Spinal cord (tissue), 10 donors: ENCODE measurements around the gene C19orf25. TPM values are rescaled to one million over a fixed set of nuclear protein-coding genes. Genes with fewer than 3 reads are reported as not detected.
"Not testable (repeated sequence)": the region's sequence is repeated elsewhere in the genome, so short reads cannot be mapped to it uniquely, and the experiment has no call there.

Experiments used
- DNase-seq, 6 donors: peaks; one replicate each; pipeline versions ENCODE4 v3.0.0 to v3.0.0-alpha.2; 2013 to 2015; ENCODE audit warnings: low spot score in 6 of 6, low read depth in 4 of 6
- H3K27ac ChIP-seq: one replicate; pipeline ENCODE4 v1.5.1; 2013; ENCODE audit warnings: low read depth, low read length, control low read depth
- H3K27me3 ChIP-seq: one replicate; pipeline ENCODE4 v1.6.1; 2013; ENCODE audit warnings: low read length; ENCODE audit not compliant: control insufficient read depth, insufficient read depth
- H3K36me3 ChIP-seq: one replicate; pipeline ENCODE4 v1.6.1; 2013; ENCODE audit warnings: low read length; ENCODE audit not compliant: control insufficient read depth, insufficient read depth
- H3K4me1 ChIP-seq: one replicate; pipeline ENCODE4 v1.6.1; 2013; ENCODE audit warnings: low read length; ENCODE audit not compliant: control insufficient read depth, insufficient read depth
- H3K4me3 ChIP-seq: one replicate; pipeline ENCODE4 v1.5.1; 2013; ENCODE audit warnings: low read depth, low read length, control low read depth
- H3K9me3 ChIP-seq: one replicate; pipeline ENCODE4 v1.6.1; 2013; ENCODE audit warnings: low read length; ENCODE audit not compliant: control insufficient read depth, insufficient read depth
- WGBS: methylation state at CpG from one replicate; pipeline ENCODE4 v1.1.5; 2013; ENCODE audit warnings: missing lambda C conversion rate; ENCODE audit not compliant: insufficient coverage; 5-methylcytosine and 5-hydroxymethylcytosine counted together
- polyA plus RNA-seq, 2 donors: library from polyadenylated mRNA; unstranded; fragments of 120-200 nt; gene quantifications; one replicate each; pipeline ENCODE4 v1.2.1, GENCODE V29; 2013; ENCODE audit not compliant: insufficient read length in 2 of 2
- total RNA-seq, 2 donors: library from RNA; depleted of rRNA in 1 of 2; stranded (reverse); fragments of 120-200 nt in 1 of 2; fragments of >200 nt in 1 of 2; gene quantifications; one replicate each; pipeline versions ENCODE4 v1.2.3 to v1.2.4, GENCODE V29; 2013 to 2014
- donor health status: healthy.

The C19orf25 gene
- total and polyA plus RNA-seq, 4 donors = 15.6 to 45.6 (median 40.6) TPM

DNA sequence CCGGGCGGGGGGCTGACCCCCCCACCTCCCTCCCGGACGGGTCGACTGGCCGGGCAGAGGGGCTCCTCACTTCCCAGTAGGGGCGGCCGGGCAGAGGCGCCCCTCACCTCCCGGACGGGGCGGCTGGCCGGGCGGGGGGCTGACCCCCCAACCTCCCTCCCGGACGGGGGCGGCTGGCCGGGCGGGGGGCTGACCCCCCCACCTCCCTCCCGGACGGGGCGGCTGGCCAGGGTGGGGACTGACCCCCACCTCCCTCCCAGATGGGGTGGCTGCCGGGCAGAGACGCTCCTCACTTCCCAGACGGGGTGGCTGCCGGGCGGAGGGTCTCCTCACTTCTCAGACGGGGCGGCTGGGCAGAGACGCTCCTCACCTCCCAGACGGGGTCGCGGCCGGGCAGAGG, 20.2 kb upstream of the C19orf25 start:
- not testable (repeated sequence) for H3K27ac ChIP-seq, H3K36me3 ChIP-seq, DNase-seq, H3K9me3 ChIP-seq, H3K4me3 ChIP-seq
- H3K27me3 ChIP-seq = peaks cover 18% of the 10 kb centered on the region
- no CpG with 5 or more reads among the region's 34 CpGs for WGBS
- peaks cover 16% of the 10 kb centered on the region for H3K4me1 ChIP-seq

DNA sequence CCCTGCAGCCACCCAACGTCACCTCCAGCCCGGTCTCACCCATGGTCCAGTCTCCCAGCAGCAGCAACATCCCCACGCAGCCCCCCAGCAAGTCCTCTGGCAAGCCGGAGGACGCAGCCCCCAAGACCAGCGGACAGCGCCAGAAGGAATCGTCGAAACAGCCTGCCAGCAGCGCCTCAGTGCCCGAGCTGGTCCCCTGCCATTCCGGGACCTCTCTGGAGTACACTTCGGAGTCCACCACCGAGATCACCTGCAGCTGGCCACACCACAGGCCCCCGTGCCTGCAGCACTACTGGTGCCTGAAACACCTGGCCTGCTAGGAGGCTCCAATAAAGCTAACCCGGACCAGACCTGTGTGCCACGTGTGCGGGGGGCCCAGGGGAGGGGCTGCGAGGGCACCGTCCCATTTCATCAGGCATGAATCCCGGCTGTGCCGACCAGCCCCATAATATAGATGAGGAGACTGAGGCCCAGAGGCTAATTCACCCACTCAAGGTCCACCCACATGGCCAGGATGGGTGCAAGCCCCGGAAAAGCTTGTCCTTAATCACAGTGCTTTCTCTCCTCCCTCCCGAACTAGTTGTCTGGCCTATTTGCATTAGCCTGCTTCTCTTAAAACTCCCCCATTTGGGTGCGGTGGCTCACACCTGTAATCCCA, 18.7 kb upstream of the C19orf25 start:
- H3K4me3 ChIP-seq = no peak overlapping the region
- 86% methylated on average over 24 of the region's 25 CpGs for WGBS
- H3K27me3 ChIP-seq = peaks cover 3% of the 10 kb centered on the region
- no peaks in the 10 kb centered on the region for H3K9me3 ChIP-seq
- H3K27ac ChIP-seq = no peak overlapping the region
- DNase-seq = no peak
- H3K4me1 ChIP-seq = peaks cover 7% of the 10 kb centered on the region
- H3K36me3 ChIP-seq = peaks cover 3% of the 10 kb centered on the region

- H3K27me3 ChIP-seq = peaks cover 3% of the 10 kb centered on the region
- DNase-seq = no peak
Measured at GRCh38 chr19:1496714-1497577, 17.9 kb upstream of the C19orf25 start.

GRCh38 chr19:1495799-1496713, 17.0 kb upstream of the C19orf25 start:
- Histone ChIP-seq H3K36me3 (peaks cover 3% of the 10 kb centered on the region), H3K9me3 (no peaks in the 10 kb centered on the region), H3K4me3 (no peak overlapping the region), H3K4me1 (peaks cover 15% of the 10 kb centered on the region), H3K27me3 (peaks cover 11% of the 10 kb centered on the region), H3K27ac (no peak overlapping the region)
- DNase-seq = no peak
- WGBS = 82% methylated on average over 40 of the region's 40 CpGs

More at GRCh38 chr19:1496714-1497577, 17.9 kb upstream of the C19orf25 start:
- Histone ChIP-seq H3K9me3 (no peaks in the 10 kb centered on the region), H3K4me1 (peaks cover 6% of the 10 kb centered on the region), H3K4me3 (no peak overlapping the region), H3K27ac (no peak overlapping the region), H3K36me3 (peaks cover 3% of the 10 kb centered on the region)
- 72% methylated on average over 38 of the region's 39 CpGs for WGBS

GRCh38 chr19:1495051-1495798, 16.2 kb upstream of the C19orf25 start:
- peaks cover 15% of the 10 kb centered on the region for H3K4me1 ChIP-seq
- H3K27me3 ChIP-seq = peaks cover 11% of the 10 kb centered on the region
- H3K4me3 ChIP-seq = no peak overlapping the region
- H3K36me3 ChIP-seq = peaks cover 3% of the 10 kb centered on the region
- 83% methylated on average over 35 of the region's 37 CpGs for WGBS
- H3K27ac ChIP-seq = no peak overlapping the region
- DNase-seq = no peak
- no peaks in the 10 kb centered on the region for H3K9me3 ChIP-seq

- H3K4me1 ChIP-seq = peaks cover 25% of the 10 kb centered on the region
- no peak overlapping the region for H3K27ac ChIP-seq
- DNase-seq = no peak
- H3K36me3 ChIP-seq = peaks cover 3% of the 10 kb centered on the region
- peaks cover 11% of the 10 kb centered on the region for H3K27me3 ChIP-seq
- no peak overlapping the region for H3K4me3 ChIP-seq
- no peaks in the 10 kb centered on the region for H3K9me3 ChIP-seq
- WGBS = 72% methylated on average over 7 of the region's 15 CpGs
Measured at GRCh38 chr19:1494115-1494815, 15.2 kb upstream of the C19orf25 start.

DNA sequence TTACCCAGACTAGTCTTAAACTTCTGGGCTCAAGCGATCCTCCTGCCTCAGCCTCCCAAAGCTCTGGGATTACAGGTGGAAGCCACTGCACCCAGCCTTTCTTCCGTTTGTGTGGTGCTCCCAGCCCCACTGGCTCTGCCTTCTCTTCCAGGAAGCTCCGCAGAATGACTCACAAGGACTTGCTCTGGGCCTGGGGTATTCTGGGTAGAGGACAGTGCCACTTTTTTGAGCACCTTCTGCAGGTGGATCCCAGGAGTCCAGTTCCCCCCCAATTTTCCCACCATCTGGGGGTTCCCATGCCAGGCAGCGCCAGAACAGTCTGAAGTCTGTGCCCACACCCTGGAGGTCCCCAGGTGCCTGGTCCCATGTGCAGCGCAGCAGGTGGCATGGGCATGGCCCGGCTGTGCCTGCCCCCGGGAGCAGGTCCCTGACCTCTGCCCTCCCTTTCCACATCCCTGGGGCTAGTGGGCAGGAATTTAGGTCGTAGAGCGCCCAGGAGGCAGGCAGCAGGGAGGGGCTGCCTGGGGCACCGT, 13.5 kb upstream of the C19orf25 start:
- Histone ChIP-seq H3K4me1 (peaks cover 26% of the 10 kb centered on the region), H3K4me3 (no peak overlapping the region), H3K36me3 (peaks cover 7% of the 10 kb centered on the region), H3K9me3 (no peaks in the 10 kb centered on the region), H3K27ac (no peak overlapping the region), H3K27me3 (peaks cover 11% of the 10 kb centered on the region)
- WGBS = 76% methylated on average over 10 of the region's 10 CpGs
- no peak for DNase-seq

- Histone ChIP-seq H3K27ac (no peak overlapping the region), H3K4me1 (peaks cover 26% of the 10 kb centered on the region), H3K9me3 (no peaks in the 10 kb centered on the region), H3K27me3 (peaks cover 11% of the 10 kb centered on the region), H3K36me3 (peaks cover 15% of the 10 kb centered on the region), H3K4me3 (no peak overlapping the region)
- no peak for DNase-seq
- 84% methylated on average over 8 of the region's 12 CpGs for WGBS
Measured at GRCh38 chr19:1491849-1492170, 12.8 kb upstream of the C19orf25 start.
